Fibroblast of lung (primary cell): ENCODE results near the gene DAB1. TPM values are rescaled to one million over a fixed set of nuclear protein-coding genes. Genes with fewer than 3 reads are reported as not detected.

ENCODE experiments used
- DNase-seq, 2 donors: peaks; one replicate each; pipeline versions ENCODE4 v3.0.0 to v3.0.0-alpha.2; 2010; ENCODE audit warnings: low read depth in 2 of 2
- H2AFZ ChIP-seq: 2 replicates; pipeline ENCODE4 v1.5.1; 2012; ENCODE audit warnings: low read length, control low read depth, inconsistent platforms
- H3K27ac ChIP-seq: 2 replicates; pipeline ENCODE4 v1.5.1; 2011; ENCODE audit warnings: low read length, control low read depth; ENCODE audit not compliant: insufficient read depth
- H3K27me3 ChIP-seq: 2 replicates; pipeline ENCODE4 v1.5.1; 2011; ENCODE audit warnings: mild to moderate bottlenecking, low read length; ENCODE audit not compliant: control insufficient read depth, insufficient read depth
- H3K36me3 ChIP-seq: 2 replicates; pipeline ENCODE4 v1.5.1; 2011; ENCODE audit warnings: low read length; ENCODE audit not compliant: control insufficient read depth, insufficient read depth
- H3K4me1 ChIP-seq: 2 replicates; pipeline ENCODE4 v1.5.1; 2011; ENCODE audit warnings: low read length; ENCODE audit not compliant: control insufficient read depth, insufficient read depth; ENCODE audit errors: extremely low read depth
- H3K4me2 ChIP-seq: 2 replicates; pipeline ENCODE4 v1.5.1; 2011; ENCODE audit warnings: low read length, control low read depth; ENCODE audit not compliant: insufficient read depth; ENCODE audit errors: extremely low read depth
- H3K4me3 ChIP-seq, 4 experiments: fragments of 200-600 bp in 1 of 4; sonication (generic) in 1 of 4; replicated peaks in 1 of 4; 2 replicates each; pipeline ENCODE4 v1.5.1; 2011 to 2016; ENCODE audit warnings: low read length in 4 of 4, low read depth in 3 of 4, mild to moderate bottlenecking in 3 of 4, control low read depth in 2 of 4, inconsistent platforms in 1 of 4, mixed read lengths in 1 of 4; ENCODE audit not compliant: insufficient read depth in 1 of 4; ENCODE audit errors: control extremely low read depth in 1 of 4
- H3K79me2 ChIP-seq: 2 replicates; pipeline ENCODE4 v1.5.1; 2012; ENCODE audit warnings: mild to moderate bottlenecking, low read length, inconsistent platforms; ENCODE audit not compliant: control insufficient read depth, insufficient read depth
- H3K9ac ChIP-seq: 2 replicates; pipeline ENCODE4 v1.5.1; 2011; ENCODE audit warnings: mild to moderate bottlenecking, low read length, control low read depth; ENCODE audit not compliant: insufficient read depth
- H3K9me3 ChIP-seq: 2 replicates; pipeline ENCODE4 v1.5.1; 2012; ENCODE audit warnings: low read depth, low read length; ENCODE audit not compliant: control insufficient read depth, insufficient read depth
- H4K20me1 ChIP-seq: 2 replicates; pipeline ENCODE4 v1.5.1; 2011; ENCODE audit warnings: low read length; ENCODE audit not compliant: control insufficient read depth, insufficient read depth; ENCODE audit errors: extremely low read depth
- EZH2 ChIP-seq: IDR thresholded peaks from 2 replicates; pipeline ENCODE4 v1.5.1; 2012; ENCODE audit warnings: low read length, control low read depth, mild to moderate bottlenecking; ENCODE audit errors: missing control alignments
- polyA plus RNA-seq, 2 donors: library from polyadenylated mRNA; depleted of rRNA in 1 of 2; stranded (reverse) in 1 of 2; unstranded in 1 of 2; fragments of >200 nt; gene quantifications; 2 replicates each; pipeline ENCODE4 v1.2.1, GENCODE V29; 2011 to 2012; ENCODE audit warnings: missing spikeins in 1 of 2
- total RNA-seq: library from RNA; depleted of rRNA; stranded (reverse); fragments of >200 nt; gene quantifications from 2 replicates; pipeline ENCODE4 v1.2.1, GENCODE V29; 2014
- TF ChIP-seq, protein P1 (sequence below), 2 donors: IDR thresholded peaks in 1 of 2; conservative IDR thresholded peaks in 1 of 2; 1 replicate in 1 of 2; 2 replicates in 1 of 2; pipeline ENCODE4 v1.5.1; 2011 to 2012; ENCODE audit warnings: low read length in 2 of 2, control low read depth in 1 of 2, inconsistent platforms in 1 of 2, low read depth in 1 of 2, mild to moderate bottlenecking in 1 of 2

DAB1 gene
- total and polyA plus RNA-seq, 2 donors (not counting 1 experiment from before 2014, with no cell fraction given), result 0.17 to 2.0 TPM

DNA sequence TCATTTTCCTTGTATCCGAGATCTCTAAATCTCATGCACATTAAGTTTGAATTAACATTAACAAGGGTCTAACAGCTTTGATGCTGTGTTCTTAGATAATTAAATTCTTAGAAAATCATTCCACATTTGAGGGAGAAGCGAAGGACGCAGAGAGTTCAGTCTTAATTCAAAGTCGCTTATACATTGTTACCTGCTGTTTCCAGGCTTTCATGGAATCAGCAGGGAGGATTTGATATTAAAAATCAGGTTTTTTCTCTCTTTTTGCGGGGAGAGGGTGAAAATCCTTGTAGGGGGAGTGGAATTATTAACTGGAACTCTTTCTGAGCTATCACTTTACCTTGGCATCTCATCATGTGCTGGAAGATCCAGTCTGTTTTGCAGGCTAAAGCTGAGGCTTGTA is 27.7 kb upstream of the DAB1 start:
- TF ChIP-seq EZH2, result no peak
- TF ChIP-seq, protein P1, sequence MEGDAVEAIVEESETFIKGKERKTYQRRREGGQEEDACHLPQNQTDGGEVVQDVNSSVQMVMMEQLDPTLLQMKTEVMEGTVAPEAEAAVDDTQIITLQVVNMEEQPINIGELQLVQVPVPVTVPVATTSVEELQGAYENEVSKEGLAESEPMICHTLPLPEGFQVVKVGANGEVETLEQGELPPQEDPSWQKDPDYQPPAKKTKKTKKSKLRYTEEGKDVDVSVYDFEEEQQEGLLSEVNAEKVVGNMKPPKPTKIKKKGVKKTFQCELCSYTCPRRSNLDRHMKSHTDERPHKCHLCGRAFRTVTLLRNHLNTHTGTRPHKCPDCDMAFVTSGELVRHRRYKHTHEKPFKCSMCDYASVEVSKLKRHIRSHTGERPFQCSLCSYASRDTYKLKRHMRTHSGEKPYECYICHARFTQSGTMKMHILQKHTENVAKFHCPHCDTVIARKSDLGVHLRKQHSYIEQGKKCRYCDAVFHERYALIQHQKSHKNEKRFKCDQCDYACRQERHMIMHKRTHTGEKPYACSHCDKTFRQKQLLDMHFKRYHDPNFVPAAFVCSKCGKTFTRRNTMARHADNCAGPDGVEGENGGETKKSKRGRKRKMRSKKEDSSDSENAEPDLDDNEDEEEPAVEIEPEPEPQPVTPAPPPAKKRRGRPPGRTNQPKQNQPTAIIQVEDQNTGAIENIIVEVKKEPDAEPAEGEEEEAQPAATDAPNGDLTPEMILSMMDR (conservative IDR thresholded peaks at IDR 0.05 in 1 of 2, IDR thresholded peaks at IDR 0.05 in 1 of 2; ENCODE audit: low read depth in 1 of 2, low read length in 2 of 2), result no peak
- H3K4me1 ChIP-seq, result no peaks in the 10 kb centered on the region
- H3K79me2 ChIP-seq, result no peaks in the 10 kb centered on the region
- H3K27ac ChIP-seq, result no peak overlapping the region
- H2AFZ ChIP-seq, result no peak overlapping the region
- no peak overlapping the region for H3K9ac ChIP-seq
- no peaks in the 10 kb centered on the region for H3K36me3 ChIP-seq
- peaks cover 3% of the 10 kb centered on the region for H3K27me3 ChIP-seq
- H4K20me1 ChIP-seq, result no peaks in the 10 kb centered on the region
- no peaks in the 10 kb centered on the region for H3K9me3 ChIP-seq
- DNase-seq, result no peak
- no peak overlapping the region for H3K4me2 ChIP-seq
- H3K4me3 ChIP-seq, result no peak overlapping the region

DNA sequence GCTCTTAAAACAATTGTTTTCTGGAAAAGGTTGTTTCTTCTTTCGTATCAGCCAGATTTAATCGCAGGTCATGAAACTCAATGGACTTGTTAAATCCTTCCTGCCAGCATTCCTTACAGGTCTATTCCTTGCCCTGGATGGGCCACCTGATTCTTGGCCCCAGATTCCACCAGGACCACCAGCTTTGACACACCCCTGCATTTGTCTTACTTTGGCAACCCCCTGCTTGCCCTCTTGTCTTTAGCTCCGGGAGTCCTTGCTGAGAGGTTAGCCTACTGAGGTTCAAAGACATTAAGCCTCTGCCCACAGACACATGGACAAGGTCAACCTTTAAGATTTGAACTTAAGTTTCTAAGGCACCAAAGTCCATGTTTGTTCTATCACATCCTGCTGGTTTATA is 27.1 kb upstream of the DAB1 start:
- Histone ChIP-seq H3K4me1 (no peaks in the 10 kb centered on the region), H3K27me3 (peaks cover 3% of the 10 kb centered on the region), H3K4me2 (no peak overlapping the region), H3K79me2 (no peaks in the 10 kb centered on the region), H3K36me3 (no peaks in the 10 kb centered on the region), H3K4me3 (no peak overlapping the region), H3K9me3 (no peaks in the 10 kb centered on the region), H3K9ac (no peak overlapping the region), H4K20me1 (no peaks in the 10 kb centered on the region), H3K27ac (no peak overlapping the region), H2AFZ (no peak overlapping the region)
- DNase-seq, result no peak
- TF ChIP-seq, protein P1 (conservative IDR thresholded peaks at IDR 0.05 in 1 of 2, IDR thresholded peaks at IDR 0.05 in 1 of 2; ENCODE audit: low read depth in 1 of 2, low read length in 2 of 2), result no peak
- TF ChIP-seq EZH2, result no peak

DNA sequence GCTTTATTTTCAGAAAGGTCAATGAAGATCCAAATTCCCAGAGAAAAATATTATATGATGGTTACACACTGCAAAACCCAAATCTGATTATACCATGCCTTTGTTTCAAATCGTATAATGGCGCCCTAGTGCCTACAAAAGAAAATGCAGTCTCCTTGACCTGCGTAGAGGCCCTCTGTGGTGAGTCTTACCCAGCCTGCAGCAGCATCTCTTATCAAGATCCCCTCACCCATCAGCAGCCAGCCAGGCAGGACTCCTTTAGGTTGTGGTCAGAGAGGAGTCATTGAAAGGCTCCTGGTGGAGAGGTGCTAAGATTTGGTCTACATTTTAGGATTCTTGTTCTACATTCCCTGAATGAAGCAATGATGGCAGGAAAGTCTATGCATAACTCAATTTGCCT is 23.7 kb upstream of the DAB1 start:
- no peak for DNase-seq
- no peak overlapping the region for H3K9ac ChIP-seq
- TF ChIP-seq EZH2, result no peak
- TF ChIP-seq, protein P1 (conservative IDR thresholded peaks at IDR 0.05 in 1 of 2, IDR thresholded peaks at IDR 0.05 in 1 of 2; ENCODE audit: low read depth in 1 of 2, low read length in 2 of 2), result no peak
- H3K4me2 ChIP-seq, result no peak overlapping the region
- peaks cover 3% of the 10 kb centered on the region for H3K27me3 ChIP-seq
- no peak overlapping the region for H3K27ac ChIP-seq
- no peaks in the 10 kb centered on the region for H3K9me3 ChIP-seq
- no peak overlapping the region for H2AFZ ChIP-seq
- no peak overlapping the region for H3K4me3 ChIP-seq
- H3K36me3 ChIP-seq, result no peaks in the 10 kb centered on the region
- H3K4me1 ChIP-seq, result no peaks in the 10 kb centered on the region
- H3K79me2 ChIP-seq, result no peaks in the 10 kb centered on the region
- no peaks in the 10 kb centered on the region for H4K20me1 ChIP-seq
